ENCODE measurements around the gene NCF4.

NCF4 gene

DNA sequence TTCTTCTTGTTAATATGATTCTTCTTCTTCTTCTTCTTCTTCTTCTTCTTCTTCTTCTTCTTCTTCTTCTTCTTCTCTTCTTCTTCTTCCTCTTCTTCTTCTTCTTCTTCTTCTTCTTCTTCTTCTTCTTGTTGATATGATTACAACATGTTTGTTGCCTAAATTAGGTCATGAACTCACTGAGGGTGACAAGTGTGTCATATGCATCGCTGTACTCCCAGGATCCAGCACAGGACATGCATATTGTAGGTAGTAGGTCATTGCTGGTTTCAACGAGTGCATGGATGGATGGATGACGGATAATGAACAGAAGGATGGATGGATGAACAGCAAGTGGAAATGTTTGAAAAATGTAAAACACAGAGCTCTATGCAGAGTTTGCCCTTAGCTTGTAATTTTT, 29.1 kb upstream of the NCF4 start:
- no peak for DNase-seq (ENCODE audit: low spot score)
- TF ChIP-seq, protein P1, sequence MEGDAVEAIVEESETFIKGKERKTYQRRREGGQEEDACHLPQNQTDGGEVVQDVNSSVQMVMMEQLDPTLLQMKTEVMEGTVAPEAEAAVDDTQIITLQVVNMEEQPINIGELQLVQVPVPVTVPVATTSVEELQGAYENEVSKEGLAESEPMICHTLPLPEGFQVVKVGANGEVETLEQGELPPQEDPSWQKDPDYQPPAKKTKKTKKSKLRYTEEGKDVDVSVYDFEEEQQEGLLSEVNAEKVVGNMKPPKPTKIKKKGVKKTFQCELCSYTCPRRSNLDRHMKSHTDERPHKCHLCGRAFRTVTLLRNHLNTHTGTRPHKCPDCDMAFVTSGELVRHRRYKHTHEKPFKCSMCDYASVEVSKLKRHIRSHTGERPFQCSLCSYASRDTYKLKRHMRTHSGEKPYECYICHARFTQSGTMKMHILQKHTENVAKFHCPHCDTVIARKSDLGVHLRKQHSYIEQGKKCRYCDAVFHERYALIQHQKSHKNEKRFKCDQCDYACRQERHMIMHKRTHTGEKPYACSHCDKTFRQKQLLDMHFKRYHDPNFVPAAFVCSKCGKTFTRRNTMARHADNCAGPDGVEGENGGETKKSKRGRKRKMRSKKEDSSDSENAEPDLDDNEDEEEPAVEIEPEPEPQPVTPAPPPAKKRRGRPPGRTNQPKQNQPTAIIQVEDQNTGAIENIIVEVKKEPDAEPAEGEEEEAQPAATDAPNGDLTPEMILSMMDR (IDR thresholded peaks at IDR 0.05; ENCODE audit: extremely low read depth, insufficient read depth, missing control alignments): no peak
- in situ Hi-C loops (cut with MboI; ENCODE audit: low pct_unique_long_range_greater_than_20kb, low sequenced_read_pairs, unreplicated experiment): no loop called here

GRCh38 chr22:36833073-36833472, 27.7 kb upstream of the NCF4 start:
- no peak for DNase-seq (ENCODE audit: low spot score)
- TF ChIP-seq, protein P1 (IDR thresholded peaks at IDR 0.05; ENCODE audit: extremely low read depth, insufficient read depth, missing control alignments): no peak

GRCh38 chr22:36835903-36836302, 24.9 kb upstream of the NCF4 start:
- DNase-seq (ENCODE audit: low spot score): no peak
- TF ChIP-seq, protein P1 (IDR thresholded peaks at IDR 0.05; ENCODE audit: extremely low read depth, insufficient read depth, missing control alignments): no peak
- in situ Hi-C loops (cut with MboI; ENCODE audit: low pct_unique_long_range_greater_than_20kb, low sequenced_read_pairs, unreplicated experiment): no loop called here

More at GRCh38 chr22:36833073-36833472, 27.7 kb upstream of the NCF4 start:
- in situ Hi-C loops (cut with MboI; ENCODE audit: low pct_unique_long_range_greater_than_20kb, low sequenced_read_pairs, unreplicated experiment): no loop called here

GRCh38 chr22:36838119-36839030, 22.4 kb upstream of the NCF4 start:
- in situ Hi-C loops (cut with MboI; ENCODE audit: low pct_unique_long_range_greater_than_20kb, low sequenced_read_pairs, unreplicated experiment): no loop called here
- DNase-seq (ENCODE audit: low spot score): no peak
- TF ChIP-seq, protein P1 (IDR thresholded peaks at IDR 0.05; ENCODE audit: extremely low read depth, insufficient read depth, missing control alignments): no peak

DNA sequence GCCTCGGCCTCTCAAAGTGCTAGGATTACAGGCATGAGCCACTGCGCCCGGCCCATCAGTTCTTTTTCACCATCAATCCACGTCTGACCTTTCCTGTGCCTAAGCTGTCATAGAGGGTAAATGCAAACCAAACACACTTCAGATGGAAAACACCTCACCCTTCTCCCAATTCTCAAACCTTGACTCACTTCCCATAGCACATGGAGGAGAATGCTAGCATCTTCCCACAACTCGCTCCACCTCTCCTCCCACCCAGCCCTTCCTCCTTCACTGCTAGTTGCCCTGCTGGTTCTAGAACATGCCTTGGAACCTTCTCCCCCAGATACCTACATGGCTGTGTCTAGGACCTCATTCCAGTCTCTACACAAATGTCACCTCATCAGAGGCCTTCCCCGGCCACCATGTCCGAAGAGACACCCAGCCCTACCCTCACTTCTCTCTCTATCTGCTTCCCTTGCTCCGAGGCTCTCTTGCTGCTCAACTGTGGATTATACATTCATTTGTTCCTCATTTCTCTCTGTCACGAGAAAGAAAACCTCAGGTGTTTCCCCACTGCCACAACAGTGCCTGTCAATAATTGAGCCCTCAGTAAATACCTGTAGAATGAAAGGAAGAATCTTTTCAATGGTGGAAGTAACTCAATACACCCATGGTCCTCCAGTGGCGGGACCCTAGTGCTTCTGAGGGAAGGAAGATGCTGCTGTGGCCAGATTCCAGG, 21.3 kb upstream of the NCF4 start:
- TF ChIP-seq, protein P1 (IDR thresholded peaks at IDR 0.05; ENCODE audit: extremely low read depth, insufficient read depth, missing control alignments): no peak
- DNase-seq (ENCODE audit: low spot score): no peak
- in situ Hi-C loops (cut with MboI; ENCODE audit: low pct_unique_long_range_greater_than_20kb, low sequenced_read_pairs, unreplicated experiment): no loop called here

- in situ Hi-C loops (cut with MboI; ENCODE audit: low pct_unique_long_range_greater_than_20kb, low sequenced_read_pairs, unreplicated experiment): no loop called here
- TF ChIP-seq, protein P1 (IDR thresholded peaks at IDR 0.05; ENCODE audit: extremely low read depth, insufficient read depth, missing control alignments): no peak
- no peak for DNase-seq (ENCODE audit: low spot score)
Observed at GRCh38 chr22:36840106-36840505, 20.7 kb upstream of the NCF4 start.

Measured in GM13977 (cell line).